ENCODE measurements around the gene CACNB4. TPM values are rescaled to one million over a fixed set of nuclear protein-coding genes. Genes with fewer than 3 reads are reported as not detected.

The CACNB4 gene
- total RNA-seq, 2 experiments from 2014 or later = 0.06 to 0.76 TPM

DNA sequence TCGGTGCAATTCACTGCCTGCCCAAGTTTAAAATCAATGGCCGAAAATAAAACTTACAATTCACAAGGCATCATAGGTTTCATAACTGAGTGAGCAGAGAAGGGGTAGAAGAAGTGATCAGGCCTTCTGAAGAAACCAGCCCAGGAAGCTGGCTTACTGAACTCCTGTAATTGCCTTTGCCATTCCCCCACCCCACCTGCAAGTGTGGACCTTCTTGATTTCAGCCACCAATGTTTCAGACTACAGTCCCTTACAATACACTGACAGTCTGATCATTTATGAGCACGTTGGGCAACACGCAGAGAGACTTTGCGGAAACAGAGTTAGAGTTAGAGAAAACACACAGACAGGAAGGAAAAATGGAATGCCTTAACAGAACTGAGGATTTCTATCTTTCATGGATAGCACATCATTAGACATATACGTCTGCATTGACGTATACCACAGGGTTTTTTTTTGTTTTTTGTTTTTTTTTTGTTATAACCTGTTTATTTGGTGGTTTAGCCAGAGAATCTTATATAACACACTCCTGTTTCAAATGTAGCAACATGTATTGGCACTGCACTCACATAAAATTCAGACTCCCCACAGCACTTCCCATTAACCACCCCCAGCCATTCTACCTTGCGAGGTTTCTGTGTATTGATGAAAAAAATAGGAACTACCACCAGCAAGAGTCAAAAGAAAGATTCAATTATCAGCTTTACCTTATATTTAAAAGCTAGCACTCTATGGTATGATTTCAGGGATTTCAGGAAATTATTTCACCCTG is 126.4 kb downstream of the CACNB4 start:
- no peaks in the 10 kb centered on the region for H3K4me1 ChIP-seq (ENCODE audit: insufficient read depth, low read length, poor library complexity, severe bottlenecking)
- intact Hi-C loops (cut with micrococcal nuclease; ENCODE audit: unreplicated experiment) = no loop called here
- POLR2A ChIA-PET = interaction anchor here (0.6 kb wide), 1 partner anchor 61 kb away, joined by 3 read pairs; no protein-coding TSS in a partner anchor
- H3K4me2 ChIP-seq (ENCODE audit: low read length) = no peak overlapping the region
- no peak for DNase-seq (ENCODE audit: low spot score)
- no peaks in the 10 kb centered on the region for H4K20me1 ChIP-seq (ENCODE audit: insufficient read depth, low read length)
- no TSS peak for BruUV-seq (replicated peaks)
- no peaks in the 10 kb centered on the region for H3K79me2 ChIP-seq (ENCODE audit: insufficient read depth, low read depth, low read length)
- TF ChIP-seq EZH2phosphoT487 (IDR thresholded peaks at IDR 0.05; ENCODE audit: borderline replicate concordance, low read depth, low read length) = no peak
- TF ChIP-seq, protein P1, sequence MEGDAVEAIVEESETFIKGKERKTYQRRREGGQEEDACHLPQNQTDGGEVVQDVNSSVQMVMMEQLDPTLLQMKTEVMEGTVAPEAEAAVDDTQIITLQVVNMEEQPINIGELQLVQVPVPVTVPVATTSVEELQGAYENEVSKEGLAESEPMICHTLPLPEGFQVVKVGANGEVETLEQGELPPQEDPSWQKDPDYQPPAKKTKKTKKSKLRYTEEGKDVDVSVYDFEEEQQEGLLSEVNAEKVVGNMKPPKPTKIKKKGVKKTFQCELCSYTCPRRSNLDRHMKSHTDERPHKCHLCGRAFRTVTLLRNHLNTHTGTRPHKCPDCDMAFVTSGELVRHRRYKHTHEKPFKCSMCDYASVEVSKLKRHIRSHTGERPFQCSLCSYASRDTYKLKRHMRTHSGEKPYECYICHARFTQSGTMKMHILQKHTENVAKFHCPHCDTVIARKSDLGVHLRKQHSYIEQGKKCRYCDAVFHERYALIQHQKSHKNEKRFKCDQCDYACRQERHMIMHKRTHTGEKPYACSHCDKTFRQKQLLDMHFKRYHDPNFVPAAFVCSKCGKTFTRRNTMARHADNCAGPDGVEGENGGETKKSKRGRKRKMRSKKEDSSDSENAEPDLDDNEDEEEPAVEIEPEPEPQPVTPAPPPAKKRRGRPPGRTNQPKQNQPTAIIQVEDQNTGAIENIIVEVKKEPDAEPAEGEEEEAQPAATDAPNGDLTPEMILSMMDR (conservative IDR thresholded peaks at IDR 0.05; ENCODE audit: low read length) = no peak
- no peaks in the 10 kb centered on the region for H3K9me3 ChIP-seq (ENCODE audit: low read length)
- no peak overlapping the region for H3K4me3 ChIP-seq (ENCODE audit: low read depth, low read length, poor library complexity, severe bottlenecking)
- H3K9me2 ChIP-seq (ENCODE audit: insufficient read depth, low read length) = no peaks in the 10 kb centered on the region
- H2AFZ ChIP-seq (ENCODE audit: low read length) = no peak overlapping the region
- no peaks in the 10 kb centered on the region for H3K36me3 ChIP-seq (ENCODE audit: insufficient read depth, low read length)
- CTCF ChIA-PET (ENCODE audit: unreplicated experiment) = no interaction called here
- no peak overlapping the region for H3K27ac ChIP-seq (ENCODE audit: low read depth, low read length, poor library complexity, severe bottlenecking)

DNA sequence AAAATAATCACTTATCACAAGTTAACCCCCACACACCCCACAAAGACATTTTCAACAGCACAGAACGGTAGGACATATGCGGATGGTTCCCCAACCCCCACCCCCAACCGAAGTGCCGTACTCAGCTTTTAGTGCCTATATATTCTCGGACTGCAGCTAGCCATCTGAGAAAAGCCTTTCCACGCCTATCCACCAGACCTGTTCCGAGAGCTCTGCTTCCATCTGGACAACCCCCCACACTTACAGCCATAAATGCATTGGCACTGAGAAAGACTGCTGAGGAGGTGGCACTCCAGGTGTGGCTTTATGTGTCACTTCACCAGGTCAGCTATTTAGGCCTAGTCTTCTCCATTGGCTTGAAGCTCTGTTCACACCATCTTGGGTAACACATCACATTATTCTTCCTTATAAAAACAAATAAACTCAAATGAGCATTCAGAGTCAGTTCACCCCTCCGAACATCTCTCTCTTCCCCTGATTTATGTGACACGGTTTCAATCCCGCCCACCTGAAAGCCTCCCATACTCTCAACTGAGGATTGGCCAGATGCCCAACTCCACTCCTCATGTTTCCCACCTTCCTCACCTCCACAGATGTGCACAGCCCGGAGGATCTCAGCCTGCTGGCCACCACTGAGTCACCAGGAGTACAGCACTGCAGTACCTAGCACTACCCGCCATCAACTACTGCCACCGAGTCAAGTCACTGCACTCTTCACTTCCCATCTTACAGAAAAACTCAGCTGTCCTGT is 127.4 kb downstream of the CACNB4 start:
- H3K9me3 ChIP-seq (ENCODE audit: low read length) = no peaks in the 10 kb centered on the region
- H3K27ac ChIP-seq (ENCODE audit: low read depth, low read length, poor library complexity, severe bottlenecking) = no peak overlapping the region
- no peak overlapping the region for H2AFZ ChIP-seq (ENCODE audit: low read length)
- H3K36me3 ChIP-seq (ENCODE audit: insufficient read depth, low read length) = no peaks in the 10 kb centered on the region
- H3K79me2 ChIP-seq (ENCODE audit: insufficient read depth, low read depth, low read length) = no peaks in the 10 kb centered on the region
- H3K4me3 ChIP-seq (ENCODE audit: low read depth, low read length, poor library complexity, severe bottlenecking) = no peak overlapping the region
- no peaks in the 10 kb centered on the region for H3K9me2 ChIP-seq (ENCODE audit: insufficient read depth, low read length)
- H4K20me1 ChIP-seq (ENCODE audit: insufficient read depth, low read length) = no peaks in the 10 kb centered on the region
- ChIA-PET POLR2A (interaction anchor here (0.6 kb wide), 3 partner anchors 62 to 565 kb away, joined by 3 read pairs; no protein-coding TSS in a partner anchor), CTCF (ENCODE audit: unreplicated experiment) (no interaction called here)
- H3K4me2 ChIP-seq (ENCODE audit: low read length) = no peak overlapping the region
- TF ChIP-seq EZH2phosphoT487 (IDR thresholded peaks at IDR 0.05; ENCODE audit: borderline replicate concordance, low read depth, low read length) = no peak
- TF ChIP-seq, protein P1 (conservative IDR thresholded peaks at IDR 0.05; ENCODE audit: low read length) = no peak
- BruUV-seq (replicated peaks) = no TSS peak
- no peaks in the 10 kb centered on the region for H3K4me1 ChIP-seq (ENCODE audit: insufficient read depth, low read length, poor library complexity, severe bottlenecking)
- no peak for DNase-seq (ENCODE audit: low spot score)
- intact Hi-C loops (cut with micrococcal nuclease; ENCODE audit: unreplicated experiment) = no loop called here

All from OCI-LY7 (cell line).